Measurements from ENCODE around the gene DCTN3. TPM values are rescaled to one million over a fixed set of nuclear protein-coding genes. Genes with fewer than 3 reads are reported as not detected.

Gene DCTN3
- total and polyA plus RNA-seq, 2 donors (not counting 3 experiments of a cell fraction or from before 2014, with no cell fraction given): 91.0 to 170 TPM

GRCh38 chr9:34599546-34599945 lies 20.7 kb downstream of the DCTN3 start:
- Histone ChIP-seq H3K9ac (replicated peaks; ENCODE audit: extremely low read depth, insufficient read depth, low read length) (no peak overlapping the region), H4K20me1 (replicated peaks; ENCODE audit: control insufficient read depth, extremely low read depth, insufficient read depth, low read length) (no peaks in the 10 kb centered on the region), H3K9me3 (replicated peaks; ENCODE audit: control insufficient read depth, insufficient read depth, low read length) (no peaks in the 10 kb centered on the region), H3K36me3 (ENCODE audit: control insufficient read depth in 2 of 2, extremely low read depth in 1 of 2, insufficient read depth in 2 of 2, low read length in 2 of 2) (no peaks in the 10 kb centered on the region), H3K9me1 (replicated peaks; ENCODE audit: control insufficient read depth, extremely low read depth, insufficient read depth, low read length) (no peaks in the 10 kb centered on the region), H3K4me3 (replicated peaks in 1 of 3; ENCODE audit: insufficient read depth in 1 of 3, low read depth in 1 of 3, low read length in 3 of 3) (no peak overlapping the region), H3K4me1 (ENCODE audit: control insufficient read depth, extremely low read depth, insufficient read depth, low read length) (no peaks in the 10 kb centered on the region), H3K27ac (ENCODE audit: insufficient read depth, low read depth, low read length) (no peak overlapping the region), H3K4me2 (ENCODE audit: insufficient read depth, low read length) (no peak overlapping the region), H2AFZ (ENCODE audit: low read depth, low read length) (no peak overlapping the region), H3K79me2 (ENCODE audit: control insufficient read depth, insufficient read depth, low read length) (no peaks in the 10 kb centered on the region), H3K27me3 (ENCODE audit: control insufficient read depth in 2 of 2, insufficient read depth in 2 of 2, low read length in 2 of 2) (peaks cover 0 to 15% of the 10 kb centered on the region in 2 experiments)
- TF ChIP-seq CTCF (IDR thresholded peaks at IDR 0.05; ENCODE audit: extremely low read depth in 1 of 2, insufficient read depth in 1 of 2, low read depth in 1 of 2, low read length in 2 of 2) (no peak), JUN (IDR thresholded peaks at IDR 0.05; ENCODE audit: borderline replicate concordance, insufficient read depth, insufficient read length, low read depth) (no peak), EZH2 (IDR thresholded peaks at IDR 0.05; ENCODE audit: borderline replicate concordance, low read depth, low read length, severe bottlenecking) (no peak), POLR2A (IDR thresholded peaks at IDR 0.05; ENCODE audit: low read depth, low read length) (no peak), FOS (IDR thresholded peaks at IDR 0.05; ENCODE audit: borderline replicate concordance, insufficient read depth, low read length) (no peak), MYC (IDR thresholded peaks at IDR 0.05; ENCODE audit: low read depth, low read length) (no peak), MAX (IDR thresholded peaks at IDR 0.05; ENCODE audit: insufficient read depth, insufficient read length) (no peak), POLR2AphosphoS5 (IDR thresholded peaks at IDR 0.05; ENCODE audit: insufficient read depth, low read depth, low read length) (no peak), GATA2 (IDR thresholded peaks at IDR 0.05; ENCODE audit: insufficient read depth, insufficient read length, low read depth, low read length) (no peak)
- POLR2A ChIA-PET: no interaction called here
- dilution Hi-C loops (cut with MboI; ENCODE audit: extremely low pct_ligation_motif_present, low sequenced_read_pairs): no loop called here
- no peak for DNase-seq (ENCODE audit: low read depth, low spot score)
- intact Hi-C loops (cut with micrococcal nuclease): no loop called here
- FAIRE-seq: no peak
- CTCF ChIA-PET: interaction anchor here (1.3 to 3.1 kb wide), 4 partner anchors 14 to 196 kb away, joined by 3 to 18 read pairs (median 7); no protein-coding TSS in a partner anchor
- no TSS peak for BruUV-seq (replicated peaks)
